Stimulated activated CD4-positive, alpha-beta T cell treated with anti-CD3 and anti-CD28 coated beads, Interleukin-2, amount 100 ng/mL, for 48 hours (primary cell): ENCODE results near the gene PCDHB11.
"Not testable (repeated sequence)": the region's sequence is repeated elsewhere in the genome, so short reads cannot be mapped to it uniquely, and the experiment has no call there.

ENCODE experiments used
- DNase-seq, 2 donors: peaks; one replicate each; pipeline ENCODE4 v3.0.0-alpha.2; 2020

The PCDHB11 gene

GRCh38 chr5:141188682-141189081 lies 10.7 kb upstream of the PCDHB11 start:
- not testable (repeated sequence) for DNase-seq

DNA sequence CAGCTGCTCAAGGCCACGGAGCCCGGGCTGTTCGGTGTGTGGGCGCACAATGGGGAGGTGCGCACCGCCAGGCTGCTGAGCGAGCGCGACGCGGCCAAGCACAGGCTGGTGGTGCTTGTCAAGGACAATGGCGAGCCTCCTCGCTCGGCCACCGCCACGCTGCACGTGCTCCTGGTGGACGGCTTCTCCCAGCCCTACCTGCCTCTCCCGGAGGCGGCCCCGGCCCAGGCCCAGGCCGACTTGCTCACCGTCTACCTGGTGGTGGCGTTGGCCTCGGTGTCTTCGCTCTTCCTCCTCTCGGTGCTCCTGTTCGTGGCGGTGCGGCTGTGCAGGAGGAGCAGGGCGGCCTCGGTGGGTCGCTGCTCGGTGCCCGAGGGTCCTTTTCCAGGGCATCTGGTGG lies 10.3 kb upstream of the PCDHB11 start:
- DNase-seq = not testable (repeated sequence)

DNA sequence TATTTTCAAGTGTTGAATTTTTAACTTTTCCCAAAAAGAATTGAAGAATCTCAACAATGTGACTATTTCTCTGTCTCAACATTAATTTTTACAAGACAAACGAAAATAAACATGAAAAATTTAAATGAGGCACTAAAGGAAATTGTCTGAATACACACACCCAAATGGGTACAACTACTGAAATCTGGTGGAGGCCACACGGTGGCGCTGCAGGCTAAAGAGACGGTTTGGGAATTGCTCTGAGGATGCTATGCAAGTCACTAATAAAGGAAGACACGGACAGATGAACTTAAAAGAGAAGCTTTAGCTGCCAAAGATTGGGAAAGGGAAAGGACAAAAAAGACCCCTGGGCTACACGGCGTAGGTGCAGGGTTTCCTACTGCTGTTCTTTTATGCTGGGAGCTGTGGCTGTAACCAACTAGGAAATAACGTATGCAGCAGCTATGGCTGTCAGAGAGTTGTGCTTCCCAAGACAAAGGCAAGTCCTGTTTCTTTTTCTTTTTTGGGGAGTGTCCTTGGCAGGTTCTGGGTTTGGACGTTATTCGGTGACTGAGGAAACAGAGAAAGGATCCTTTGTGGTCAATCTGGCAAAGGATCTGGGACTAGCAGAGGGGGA lies 7.2 kb upstream of the PCDHB11 start, which contains the start of gene PCDHB10:
PCDHB10 (plus strand) TSS at position 244 of the 616 bp plus-strand sequence; CDS start at position 444, 200 bp downstream.
- peak; percentile 10 to 23 for DNase-seq

- DNase-seq = not testable (repeated sequence)
Observed at GRCh38 chr5:141194332-141194731, 5.1 kb upstream of the PCDHB11 start.

- no peak for DNase-seq
Observed at GRCh38 chr5:141196363-141196762, 3.1 kb upstream of the PCDHB11 start.

- not testable (repeated sequence) for DNase-seq
Observed at GRCh38 chr5:141201126-141201525, 1.7 kb downstream of the PCDHB11 start.

GRCh38 chr5:141201646-141202045 lies 2.2 kb downstream of the PCDHB11 start:
- DNase-seq = not testable (repeated sequence)

GRCh38 chr5:141208478-141208877 lies 9.1 kb downstream of the PCDHB11 start, which contains the start of gene PCDHB12:
TSS of gene PCDHB12 (plus strand) at chr5:141208719. CDS start at chr5:141208908, 189 bp downstream.
- DNase-seq = no peak

DNA sequence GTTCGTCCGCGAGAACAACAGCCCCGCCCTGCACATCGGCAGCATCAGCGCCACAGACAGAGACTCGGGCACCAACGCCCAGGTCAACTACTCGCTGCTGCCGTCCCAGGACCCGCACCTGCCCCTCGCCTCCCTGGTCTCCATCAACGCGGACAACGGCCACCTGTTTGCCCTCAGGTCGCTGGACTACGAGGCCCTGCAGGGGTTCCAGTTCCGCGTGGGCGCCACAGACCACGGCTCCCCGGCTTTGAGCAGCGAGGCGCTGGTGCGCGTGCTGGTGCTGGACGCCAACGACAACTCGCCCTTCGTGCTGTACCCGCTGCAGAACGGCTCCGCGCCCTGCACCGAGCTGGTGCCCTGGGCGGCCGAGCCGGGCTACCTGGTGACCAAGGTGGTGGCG lies 10.9 kb downstream of the PCDHB11 start:
- not testable (repeated sequence) for DNase-seq

GRCh38 chr5:141210849-141211248 lies 11.4 kb downstream of the PCDHB11 start:
- DNase-seq = not testable (repeated sequence)

DNA sequence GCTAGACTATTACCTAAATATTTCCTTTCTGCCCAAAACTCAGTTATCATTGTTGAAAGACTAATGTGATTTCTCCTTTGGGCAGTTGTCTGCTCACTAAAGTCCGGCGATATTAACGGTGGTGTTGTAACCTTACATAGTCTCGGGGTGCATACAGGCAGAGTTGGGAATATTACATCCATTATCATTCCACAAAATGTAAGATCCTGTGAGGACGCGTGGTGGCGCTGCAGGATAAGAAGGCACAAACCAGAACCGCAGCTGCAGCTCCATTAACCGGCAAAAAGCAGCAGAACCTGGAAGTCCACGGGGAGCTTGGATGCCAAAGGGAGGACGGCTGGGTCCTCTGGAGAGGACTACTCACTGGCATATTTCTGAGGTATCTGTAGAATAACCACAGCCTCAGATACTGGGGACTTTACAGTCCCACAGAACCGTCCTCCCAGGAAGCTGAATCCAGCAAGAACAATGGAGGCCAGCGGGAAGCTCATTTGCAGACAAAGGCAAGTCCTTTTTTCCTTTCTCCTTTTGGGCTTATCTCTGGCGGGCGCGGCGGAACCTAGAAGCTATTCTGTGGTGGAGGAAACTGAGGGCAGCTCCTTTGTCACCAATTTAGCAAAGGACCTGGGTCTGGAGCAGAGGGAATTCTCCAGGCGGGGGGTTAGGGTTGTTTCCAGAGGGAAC lies 14.4 kb downstream of the PCDHB11 start, which contains the start of gene PCDHB13:
PCDHB13 (plus strand) TSS at position 264 of the 684 bp plus-strand sequence; CDS start at position 469, 205 bp downstream.
- peak in 1 of 2 donors; percentile 19 for DNase-seq

DNA sequence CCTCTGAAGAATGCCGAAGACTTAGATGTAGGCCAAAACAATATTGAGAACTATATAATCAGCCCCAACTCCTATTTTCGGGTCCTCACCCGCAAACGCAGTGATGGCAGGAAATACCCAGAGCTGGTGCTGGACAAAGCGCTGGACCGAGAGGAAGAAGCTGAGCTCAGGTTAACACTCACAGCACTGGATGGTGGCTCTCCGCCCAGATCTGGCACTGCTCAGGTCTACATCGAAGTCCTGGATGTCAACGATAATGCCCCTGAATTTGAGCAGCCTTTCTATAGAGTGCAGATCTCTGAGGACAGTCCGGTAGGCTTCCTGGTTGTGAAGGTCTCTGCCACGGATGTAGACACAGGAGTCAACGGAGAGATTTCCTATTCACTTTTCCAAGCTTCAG lies 15.2 kb downstream of the PCDHB11 start:
- not testable (repeated sequence) for DNase-seq

- DNase-seq = not testable (repeated sequence)
Observed at GRCh38 chr5:141215504-141215903, 16.1 kb downstream of the PCDHB11 start.

GRCh38 chr5:141216035-141216434 lies 16.6 kb downstream of the PCDHB11 start:
- not testable (repeated sequence) for DNase-seq

- DNase-seq = no peak
Observed at GRCh38 chr5:141223112-141223783, 23.8 kb downstream of the PCDHB11 start, which contains the start of gene PCDHB14. TSS of gene PCDHB14 (plus strand) at chr5:141223343. CDS start at chr5:141223506, 163 bp downstream.

DNA sequence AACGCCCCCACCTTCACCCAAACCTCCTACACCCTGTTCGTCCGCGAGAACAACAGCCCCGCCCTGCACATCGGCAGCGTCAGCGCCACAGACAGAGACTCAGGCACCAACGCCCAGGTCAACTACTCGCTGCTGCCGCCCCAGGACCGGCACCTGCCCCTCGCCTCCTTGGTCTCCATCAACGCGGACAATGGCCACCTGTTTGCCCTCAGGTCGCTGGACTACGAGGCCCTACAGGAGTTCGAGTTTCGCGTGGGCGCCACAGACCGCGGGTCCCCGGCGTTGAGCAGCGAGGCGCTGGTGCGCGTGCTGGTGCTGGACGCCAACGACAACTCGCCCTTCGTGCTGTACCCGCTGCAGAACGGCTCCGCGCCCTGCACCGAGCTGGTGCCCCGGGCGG lies 25.4 kb downstream of the PCDHB11 start:
- not testable (repeated sequence) for DNase-seq

DNA sequence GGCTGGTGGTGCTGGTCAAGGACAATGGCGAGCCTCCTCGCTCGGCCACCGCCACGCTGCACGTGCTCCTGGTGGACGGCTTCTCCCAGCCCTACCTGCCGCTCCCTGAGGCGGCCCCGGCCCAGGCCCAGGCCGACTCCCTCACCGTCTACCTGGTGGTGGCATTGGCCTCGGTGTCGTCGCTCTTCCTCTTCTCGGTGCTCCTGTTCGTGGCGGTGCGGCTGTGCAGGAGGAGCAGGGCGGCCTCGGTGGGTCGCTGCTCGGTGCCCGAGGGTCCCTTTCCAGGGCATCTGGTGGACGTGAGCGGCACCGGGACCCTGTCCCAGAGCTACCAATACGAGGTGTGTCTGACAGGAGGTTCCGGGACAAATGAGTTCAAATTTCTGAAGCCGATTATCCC lies 26.0 kb downstream of the PCDHB11 start:
- not testable (repeated sequence) for DNase-seq

DNA sequence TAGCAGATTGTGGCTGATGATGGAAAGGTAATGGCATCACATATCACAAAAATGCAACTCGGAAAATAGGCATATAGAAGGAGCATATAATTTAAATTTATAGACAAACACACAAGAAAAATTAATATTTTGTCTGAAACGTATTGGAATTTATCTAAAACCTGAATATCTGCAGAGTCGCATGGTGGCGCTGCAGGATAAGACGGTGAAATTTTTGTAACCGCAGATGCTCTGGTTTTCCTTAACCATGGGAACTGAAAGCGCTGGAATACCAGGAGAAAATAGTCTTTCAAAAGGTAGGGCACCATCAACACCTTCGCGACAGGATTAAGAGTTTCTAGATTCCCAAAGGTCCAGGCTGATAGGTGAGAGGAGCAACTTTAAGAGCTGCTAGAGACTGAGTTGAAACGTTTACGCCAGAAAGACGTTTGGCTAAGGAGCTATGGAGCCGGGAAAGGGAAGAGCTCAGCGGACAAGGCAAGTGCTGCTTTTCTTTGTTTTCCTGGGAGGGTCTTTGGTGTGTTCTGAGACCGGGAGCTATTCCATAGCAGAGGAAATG lies 34.8 kb downstream of the PCDHB11 start:
- no peak for DNase-seq

GRCh38 chr5:141235922-141236321 lies 36.5 kb downstream of the PCDHB11 start:
- not testable (repeated sequence) for DNase-seq

- DNase-seq = no peak
Observed at GRCh38 chr5:141236516-141237313, 37.3 kb downstream of the PCDHB11 start.

DNA sequence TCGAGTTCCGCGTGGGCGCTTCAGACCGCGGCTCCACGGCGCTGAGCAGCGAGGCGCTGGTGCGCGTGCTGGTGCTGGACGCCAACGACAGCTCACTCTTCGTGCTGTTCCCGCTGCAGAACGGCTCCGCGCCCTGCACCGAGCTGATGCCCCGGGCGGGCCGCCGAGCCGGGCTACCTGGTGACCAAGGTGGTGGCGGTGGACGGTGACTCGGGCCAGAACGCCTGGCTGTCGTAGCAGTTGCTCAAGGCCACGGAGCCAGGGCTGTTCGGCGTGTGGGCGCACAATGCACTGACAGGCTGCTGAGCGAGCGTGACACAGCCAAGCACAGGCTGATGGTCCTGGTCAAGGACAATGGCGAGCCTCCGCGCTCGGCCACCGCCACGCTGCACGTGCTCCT lies 42.1 kb downstream of the PCDHB11 start:
- no peak for DNase-seq

GRCh38 chr5:141245250-141245717 lies 45.9 kb downstream of the PCDHB11 start, which contains the start of gene PCDHB15:
TSS of gene PCDHB15 (plus strand) at chr5:141245395. CDS start at chr5:141245579, 184 bp downstream.
- DNase-seq = no peak
